K562 (cell line): Measurements from ENCODE around the gene PAIP2. TPM values are rescaled to one million over a fixed set of nuclear protein-coding genes. Genes with fewer than 3 reads are reported as not detected.
A peak's percentile ranks its signal among the peaks of the same experiment; 100 is the strongest.

Source experiments
- ATAC-seq: fragments of 200-7000 bp; cut with Tn5 transposase; 3 replicates; pipeline ENCODE4 v1.9.1; 2020; ENCODE audit warnings: moderate library complexity
- BruUV-seq: library from RNA; stranded (reverse); fragments of 400-500 nt; replicated peaks from 2 replicates; lab custom pipeline; 2021; lab: Mats Ljungman, UMichigan
- CTCF ChIA-PET: fragments of 300-600 bp; formaldehyde crosslinking; extraction: SDS; loops from one replicate; lab custom pipeline; 2021; ENCODE audit warnings: low intra/inter-chr PET ratio; lab: Yijun Ruan, JAX
- POLR2A ChIA-PET: fragments of 300-600, 350-650 bp; sonication (Branson Sonifier 250); formaldehyde crosslinking; extraction: SDS; loops from one replicate; lab custom pipeline; 2021; ENCODE audit warnings: antibody characterized with exemption, inconsistent platforms; lab: Yijun Ruan, JAX
- DNase-seq, 4 experiments: peaks; one replicate each; pipeline versions ENCODE4 v3.0.0 to v3.0.0-alpha.2; 2011 to 2018; ENCODE audit warnings: low spot score in 3 of 4, mixed read lengths in 3 of 4; ENCODE audit errors: extremely low read depth in 1 of 4
- FAIRE-seq: peaks from 2 replicates; lab custom pipeline; 2011; peaks lifted over from hg19 to GRCh38; lab: Jason Lieb, UNC
- H2AFZ ChIP-seq: 2 replicates; pipeline ENCODE4 v1.6.0; 2011; ENCODE audit warnings: low read depth, low read length, control low read depth, inconsistent platforms
- H3K27ac ChIP-seq: fragments of 200-600 bp; 3 replicates; pipeline ENCODE4 v1.8.0; 2011; ENCODE audit warnings: low read depth, mild to moderate bottlenecking, control low read depth, inconsistent platforms, low read length, moderate library complexity, mixed read lengths; ENCODE audit errors: extremely low read depth
- H3K27me3 ChIP-seq, 2 experiments: fragments of 300-600 bp in 1 of 2; 2 replicates in 1 of 2; 3 replicates in 1 of 2; pipeline versions ENCODE4 v1.6.0 to v1.8.0; 2011; ENCODE audit warnings: inconsistent platforms in 2 of 2, low read length in 2 of 2, mild to moderate bottlenecking in 1 of 2, mixed read lengths in 1 of 2, moderate library complexity in 1 of 2; ENCODE audit not compliant: control insufficient read depth in 2 of 2, insufficient read depth in 2 of 2
- H3K36me3 ChIP-seq: fragments of 300-600 bp; 3 replicates; pipeline ENCODE4 v1.8.0; 2011; ENCODE audit warnings: mild to moderate bottlenecking, low read length, inconsistent platforms; ENCODE audit not compliant: control insufficient read depth, insufficient read depth
- H3K4me1 ChIP-seq, 2 experiments: fragments of 200-600 bp in 1 of 2; replicated peaks in 1 of 2; 2 replicates in 1 of 2; 3 replicates in 1 of 2; pipeline versions ENCODE4 v1.5.1 to v1.8.0; 2011; ENCODE audit warnings: inconsistent platforms in 2 of 2, low read length in 2 of 2, mild to moderate bottlenecking in 1 of 2, mixed read lengths in 1 of 2, moderate library complexity in 1 of 2; ENCODE audit not compliant: control insufficient read depth in 2 of 2, insufficient read depth in 2 of 2
- H3K4me2 ChIP-seq: 2 replicates; pipeline ENCODE4 v1.6.1; 2011; ENCODE audit warnings: low read length, control low read depth, inconsistent platforms, mixed read lengths; ENCODE audit not compliant: insufficient read depth
- H3K4me3 ChIP-seq: fragments of 200-600 bp; sonication (generic), shearing (Covaris generic); 2 replicates; pipeline ENCODE4 v1.5.1; 2016; ENCODE audit warnings: control low read depth, inconsistent platforms
- H3K79me2 ChIP-seq: fragments of 200-600 bp; 3 replicates; pipeline ENCODE4 v1.8.0; 2011; ENCODE audit warnings: low read length, inconsistent platforms; ENCODE audit not compliant: control insufficient read depth, insufficient read depth
- H3K9ac ChIP-seq, 2 experiments: 2 replicates each; pipeline versions ENCODE4 v1.6.0 to v1.6.1; 2011; ENCODE audit warnings: low read depth in 2 of 2, low read length in 2 of 2, control low read depth in 1 of 2, inconsistent platforms in 1 of 2, mild to moderate bottlenecking in 1 of 2, mixed read lengths in 1 of 2; ENCODE audit not compliant: insufficient read depth in 1 of 2
- H3K9me1 ChIP-seq: one replicate; pipeline ENCODE4 v1.6.0; 2011; ENCODE audit warnings: inconsistent platforms, mild to moderate bottlenecking, low read length, moderate library complexity; ENCODE audit not compliant: control insufficient read depth, insufficient read depth
- H3K9me3 ChIP-seq: replicated peaks from 2 replicates; pipeline ENCODE4 v1.5.1; 2011; ENCODE audit warnings: low read depth, low read length, inconsistent platforms; ENCODE audit not compliant: control insufficient read depth, insufficient read depth
- H4K20me1 ChIP-seq: replicated peaks from 2 replicates; pipeline ENCODE4 v1.6.1; 2011; ENCODE audit warnings: low read length, inconsistent platforms, mixed read lengths; ENCODE audit not compliant: control insufficient read depth, insufficient read depth
- ATF6 ChIP-seq: sonication (generic); formaldehyde crosslinking; IDR thresholded peaks from 2 replicates; pipeline ENCODE4 v1.4.0; 2020; ENCODE audit warnings: mild to moderate bottlenecking, missing genetic modification reagents
- EHMT2 ChIP-seq: fragments of 450-650 bp; IDR thresholded peaks from 2 replicates; pipeline ENCODE4 v1.6.1; 2018; ENCODE audit warnings: antibody characterized with exemption
- FOXJ2 ChIP-seq: fragments of 200-800 bp; sonication (Bioruptor generic); IDR thresholded peaks from 2 replicates; pipeline ENCODE4 v1.6.1; 2016; ENCODE audit warnings: missing genetic modification characterization, missing compliant biosample characterization
- GATAD2B ChIP-seq: fragments of 450-650 bp; IDR thresholded peaks from 2 replicates; pipeline ENCODE4 v1.6.1; 2017; ENCODE audit warnings: mild to moderate bottlenecking, borderline replicate concordance
- GTF2B ChIP-seq: IDR thresholded peaks from 2 replicates; pipeline ENCODE4 v1.6.1; 2011; ENCODE audit not compliant: insufficient read length; ENCODE audit errors: extremely low read depth
- POLR2AphosphoS5 ChIP-seq: IDR thresholded peaks from 2 replicates; pipeline ENCODE4 v1.6.1; 2011; ENCODE audit warnings: mild to moderate bottlenecking, low read depth, low read length, moderate library complexity; ENCODE audit not compliant: control insufficient read depth, insufficient read depth
- RBBP5 ChIP-seq: fragments of 200-600 bp; sonication (generic); IDR thresholded peaks from 2 replicates; pipeline ENCODE4 v1.6.1; 2012; ENCODE audit warnings: borderline replicate concordance, mild to moderate bottlenecking, low read length, control low read depth, inconsistent platforms; ENCODE audit not compliant: insufficient read depth, poor library complexity, severe bottlenecking
- RBM22 ChIP-seq: fragments of 200-400 bp; formaldehyde crosslinking; IDR thresholded peaks from 2 replicates; pipeline ENCODE4 v1.6.1; 2018; ENCODE audit warnings: low read length, low read depth; ENCODE audit not compliant: poor library complexity, severe bottlenecking
- SREBF2 ChIP-seq: sonication (generic); formaldehyde crosslinking; IDR thresholded peaks from 2 replicates; pipeline ENCODE4 v1.4.0; 2020; ENCODE audit warnings: mild to moderate bottlenecking, missing genetic modification reagents
- THAP7 ChIP-seq: fragments of 250-450 bp; sonication (Bioruptor Pico); IDR thresholded peaks from 2 replicates; pipeline ENCODE4 v1.5.0; 2021
- TRIM25 ChIP-seq: fragments of 450-650 bp; IDR thresholded peaks from 2 replicates; pipeline ENCODE4 v1.7.0; 2016; ENCODE audit warnings: borderline replicate concordance
- TSC22D4 ChIP-seq: fragments of 450-650 bp; IDR thresholded peaks from 2 replicates; pipeline ENCODE4 v1.6.1; 2016; ENCODE audit warnings: missing genetic modification characterization, missing biosample characterization, control low read depth
- WHSC1 ChIP-seq: IDR thresholded peaks from one replicate; pipeline ENCODE4 v1.6.1; 2012; ENCODE audit warnings: low read length, control low read depth, inconsistent platforms
- ZBTB1 ChIP-seq: sonication (generic); formaldehyde crosslinking; IDR thresholded peaks from 2 replicates; pipeline ENCODE4 v1.8.1; 2023; ENCODE audit warnings: missing genetic modification reagents, low read depth, mild to moderate bottlenecking, borderline replicate concordance
- ZC3H8 ChIP-seq: fragments of 450-650 bp; IDR thresholded peaks from 2 replicates; pipeline ENCODE4 v1.6.1; 2017
- WGBS: fragments of 100-300 bp; shearing (Covaris generic); methylation state at CpG from one replicate; pipeline ENCODE4 v1.1.6; 2016; ENCODE audit warnings: low coverage, mixed read lengths; ENCODE audit not compliant: insufficient coverage; ENCODE audit errors: missing lambda C conversion rate; 5-methylcytosine and 5-hydroxymethylcytosine counted together
- in situ Hi-C: fragments of 300-500 bp; cut with MboI; formaldehyde crosslinking; loops from 4 replicates; pipeline ENCODE4 v1.15.0; 2018; ENCODE audit warnings: inconsistent platforms, mixed read lengths
- intact Hi-C: fragments of 100-400 bp; cut with micrococcal nuclease; formaldehyde crosslinking; loops from 2 replicates; pipeline ENCODE4 v1.14.2; 2022
- polyA plus RNA-seq, 8 experiments: library from polyadenylated mRNA; depleted of rRNA in 4 of 8; stranded (reverse) in 5 of 8; unstranded in 3 of 8; fragments of >200 nt; fragmentation: Nextera tagmentation in 2 of 8; fragmentation: Illumina TruSeq in 1 of 8; extraction: Ambion mirVana in 2 of 8; extraction: Trizol in 1 of 8; gene quantifications; 2 replicates each; pipeline versions ENCODE4 v1.2.1 to v1.2.3, GENCODE V29; 2011 to 2014; ENCODE audit warnings: inconsistent platforms in 1 of 8, missing spikeins in 1 of 8
- total RNA-seq, 7 experiments: library from RNA; depleted of rRNA in 6 of 7; stranded (reverse); fragments of >200 nt in 6 of 7; fragmentation: Illumina TruSeq in 2 of 7; extraction: Trizol in 2 of 7; gene quantifications; 2 replicates each; pipeline versions ENCODE4 v1.2.1 to v1.2.3, GENCODE V29; 2011 to 2021; ENCODE audit warnings: low replicate concordance in 1 of 7

Gene PAIP2
- total and polyA plus RNA-seq, 9 of the 15 experiments (the other 6 are each of a cell fraction or from before 2014, with no cell fraction given): 78.3 to 187 (median 128) TPM

- WGBS: under 1% methylated on average over 66 of the region's 88 CpGs
- H3K36me3 ChIP-seq: peaks cover 30% of the 10 kb centered on the region
- H3K9ac ChIP-seq: peak within 1 kb of the TSS; percentile 99 to 100
- no peaks in the 10 kb centered on the region for H3K9me1 ChIP-seq
- peaks cover 56% of the 10 kb centered on the region for H3K79me2 ChIP-seq
- FAIRE-seq (peak; percentile 82), ATAC-seq (peak; percentile 86), DNase-seq (peak; percentile 93 to 97 (median 94))
- POLR2A ChIA-PET: interaction anchor here (0.6 to 6.9 kb wide), 31 partner anchors 10 to 1219 kb away, joined by 3 to 105 read pairs (median 3); partner anchors contain the start of genes PAIP2, SIL1 and SLC23A1
- peak within 1 kb of the TSS; percentile 99 for H3K27ac ChIP-seq
- in situ Hi-C loops: no loop called here
- BruUV-seq: TSS peak; percentile 37
- peak within 1 kb of the TSS; percentile 96 for H3K4me2 ChIP-seq
- peak within 1 kb of the TSS; percentile 93 for H2AFZ ChIP-seq
- H3K9me3 ChIP-seq: no peaks in the 10 kb centered on the region
- H4K20me1 ChIP-seq: peaks cover 45% of the 10 kb centered on the region
- CTCF ChIA-PET: interaction anchor here (0.6 kb wide), 1 partner anchor 41 kb away, joined by 3 read pairs; no protein-coding TSS in a partner anchor
- intact Hi-C loops: loop anchor here (1.0 kb wide), 1 partner anchor 19 kb away; no protein-coding TSS in a partner anchor
- H3K27me3 ChIP-seq: no peaks in the 10 kb centered on the region
- peaks cover 17 to 27% of the 10 kb centered on the region in 2 experiments; a peak in 4 of 5 replicates for H3K4me1 ChIP-seq
- H3K4me3 ChIP-seq: peak within 1 kb of the TSS; percentile 88
- TF ChIP-seq ZC3H8: no peak
- peak; percentile 67 for TF ChIP-seq GTF2B
- no peak for TF ChIP-seq TRIM25
- TF ChIP-seq SREBF2: no peak
- no peak for TF ChIP-seq GATAD2B
- peak; percentile 87 for TF ChIP-seq RBM22
- peak; percentile 96 for TF ChIP-seq POLR2AphosphoS5
- no peak for TF ChIP-seq ATF6
- TF ChIP-seq FOXJ2 (tag): peak; percentile 80
- no peak for TF ChIP-seq TSC22D4
- peak; percentile 92 for TF ChIP-seq RBBP5
- TF ChIP-seq EHMT2: no peak
- TF ChIP-seq THAP7 (CRISPR knock-in tag): no peak
- no peak for TF ChIP-seq ZBTB1 (CRISPR knock-in tag)
- no peak for TF ChIP-seq WHSC1
Measured at GRCh38 chr5:139293507-139294373, 47.9 kb upstream of the PAIP2 start, which contains the start of gene MATR3. Gene MATR3 (plus strand): TSS chr5:139293740. CDS start chr5:139307416, 13,676 bp downstream.
